ENCODE data around the gene TAF4. TPM values are rescaled to one million over a fixed set of nuclear protein-coding genes. Genes with fewer than 3 reads are reported as not detected.
"Not testable (repeated sequence)": the region's sequence is repeated elsewhere in the genome, so short reads cannot be mapped to it uniquely, and the experiment has no call there.

TAF4 gene
- total RNA-seq, 1 experiment from 2014 or later: 94.9 TPM

- ChIA-PET CTCF (no interaction called here), POLR2A (no interaction called here)
- H3K36me3 ChIP-seq (ENCODE audit: control insufficient read depth, insufficient read depth, low read length): peaks cover 17% of the 10 kb centered on the region
- no TSS peak for BruUV-seq (replicated peaks)
- H3K4me1 ChIP-seq: no peaks in the 10 kb centered on the region
- TF ChIP-seq, protein P1, sequence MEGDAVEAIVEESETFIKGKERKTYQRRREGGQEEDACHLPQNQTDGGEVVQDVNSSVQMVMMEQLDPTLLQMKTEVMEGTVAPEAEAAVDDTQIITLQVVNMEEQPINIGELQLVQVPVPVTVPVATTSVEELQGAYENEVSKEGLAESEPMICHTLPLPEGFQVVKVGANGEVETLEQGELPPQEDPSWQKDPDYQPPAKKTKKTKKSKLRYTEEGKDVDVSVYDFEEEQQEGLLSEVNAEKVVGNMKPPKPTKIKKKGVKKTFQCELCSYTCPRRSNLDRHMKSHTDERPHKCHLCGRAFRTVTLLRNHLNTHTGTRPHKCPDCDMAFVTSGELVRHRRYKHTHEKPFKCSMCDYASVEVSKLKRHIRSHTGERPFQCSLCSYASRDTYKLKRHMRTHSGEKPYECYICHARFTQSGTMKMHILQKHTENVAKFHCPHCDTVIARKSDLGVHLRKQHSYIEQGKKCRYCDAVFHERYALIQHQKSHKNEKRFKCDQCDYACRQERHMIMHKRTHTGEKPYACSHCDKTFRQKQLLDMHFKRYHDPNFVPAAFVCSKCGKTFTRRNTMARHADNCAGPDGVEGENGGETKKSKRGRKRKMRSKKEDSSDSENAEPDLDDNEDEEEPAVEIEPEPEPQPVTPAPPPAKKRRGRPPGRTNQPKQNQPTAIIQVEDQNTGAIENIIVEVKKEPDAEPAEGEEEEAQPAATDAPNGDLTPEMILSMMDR (IDR thresholded peaks at IDR 0.05; ENCODE audit: insufficient read depth in 1 of 2, low read depth in 1 of 2, low read length in 1 of 2, severe bottlenecking in 1 of 2, unreplicated experiment in 1 of 2): no peak
- Mint-ChIP-seq H3K36me3 (ENCODE audit: insufficient read depth, unreplicated experiment) (peaks cover 79% of the 10 kb centered on the region), H3K27ac (ENCODE audit: unreplicated experiment) (no peak overlapping the region), H3K4me1 (ENCODE audit: low read depth, unreplicated experiment) (no peaks in the 10 kb centered on the region), H3K4me3 (ENCODE audit: unreplicated experiment) (no peak overlapping the region), H3K9me3 (ENCODE audit: unreplicated experiment) (no peaks in the 10 kb centered on the region), H3K27me3 (ENCODE audit: insufficient read depth, unreplicated experiment) (no peaks in the 10 kb centered on the region)
- no peaks in the 10 kb centered on the region for H3K27me3 ChIP-seq (replicated peaks; ENCODE audit: control insufficient read depth, insufficient read depth, low read length)
- intact Hi-C loops (cut with micrococcal nuclease; ENCODE audit: unreplicated experiment): no loop called here
- no peak for DNase-seq
- no peaks in the 10 kb centered on the region for H3K9me3 ChIP-seq
- no peak overlapping the region for H3K4me3 ChIP-seq (ENCODE audit: low read depth, low read length)
Measured at GRCh38 chr20:61985096-61985495, 80.6 kb downstream of the TAF4 start.

DNA sequence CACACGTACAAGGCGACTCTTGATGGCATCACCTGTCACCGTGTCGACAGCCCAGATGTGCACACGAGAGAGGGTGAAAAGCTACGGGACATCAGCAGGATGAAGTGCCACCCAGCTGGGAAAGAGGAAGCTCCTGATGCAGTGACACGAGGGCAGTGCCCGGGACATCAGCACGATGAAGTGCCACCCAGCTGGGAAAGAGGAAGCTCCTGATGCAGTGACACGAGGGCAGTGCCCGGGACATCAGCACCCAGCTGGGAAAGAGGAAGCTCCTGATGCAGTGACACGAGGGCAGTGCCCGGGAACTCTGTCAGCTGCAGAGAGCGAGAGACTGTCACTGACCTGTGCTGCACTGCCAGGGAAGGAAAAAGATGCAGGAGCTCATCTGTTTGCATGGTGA is 81.2 kb downstream of the TAF4 start:
- BruUV-seq (replicated peaks); H3K27me3 Mint-ChIP-seq (ENCODE audit: insufficient read depth, unreplicated experiment); POLR2A ChIA-PET: not testable (repeated sequence)

GRCh38 chr20:61983965-61984364 is 81.7 kb downstream of the TAF4 start:
- intact Hi-C loops (cut with micrococcal nuclease; ENCODE audit: unreplicated experiment): no loop called here
- ChIA-PET CTCF (interaction anchor here (0.6 kb wide), 1 partner anchor 17 kb away, joined by 3 read pairs; no protein-coding TSS in a partner anchor), POLR2A (no interaction called here)
- no TSS peak for BruUV-seq (replicated peaks)
- no peaks in the 10 kb centered on the region for H3K4me1 ChIP-seq
- no peaks in the 10 kb centered on the region for H3K4me1 Mint-ChIP-seq (ENCODE audit: low read depth, unreplicated experiment)
- TF ChIP-seq, protein P1 (IDR thresholded peaks at IDR 0.05; ENCODE audit: insufficient read depth in 1 of 2, low read depth in 1 of 2, low read length in 1 of 2, severe bottlenecking in 1 of 2, unreplicated experiment in 1 of 2): no peak
- peaks cover 72% of the 10 kb centered on the region for H3K36me3 Mint-ChIP-seq (ENCODE audit: insufficient read depth, unreplicated experiment)
- H3K4me3 ChIP-seq (ENCODE audit: low read depth, low read length): no peak overlapping the region
- DNase-seq: no peak
- no peak overlapping the region for H3K4me3 Mint-ChIP-seq (ENCODE audit: unreplicated experiment)
- no peaks in the 10 kb centered on the region for H3K9me3 Mint-ChIP-seq (ENCODE audit: unreplicated experiment)
- H3K36me3 ChIP-seq (ENCODE audit: control insufficient read depth, insufficient read depth, low read length): peaks cover 15% of the 10 kb centered on the region
- H3K27ac Mint-ChIP-seq (ENCODE audit: unreplicated experiment): no peak overlapping the region
- no peaks in the 10 kb centered on the region for H3K9me3 ChIP-seq
- no peaks in the 10 kb centered on the region for H3K27me3 ChIP-seq (replicated peaks; ENCODE audit: control insufficient read depth, insufficient read depth, low read length)
- H3K27me3 Mint-ChIP-seq (ENCODE audit: insufficient read depth, unreplicated experiment): no peaks in the 10 kb centered on the region

More for the DNA sequence above, 81.2 kb downstream of the TAF4 start:
- peaks cover 15% of the 10 kb centered on the region for H3K36me3 ChIP-seq (ENCODE audit: control insufficient read depth, insufficient read depth, low read length)
- H3K27ac Mint-ChIP-seq (ENCODE audit: unreplicated experiment); H3K4me3 ChIP-seq (ENCODE audit: low read depth, low read length); DNase-seq; intact Hi-C loops (cut with micrococcal nuclease; ENCODE audit: unreplicated experiment); H3K9me3 Mint-ChIP-seq (ENCODE audit: unreplicated experiment); H3K9me3 ChIP-seq; H3K4me1 ChIP-seq; H3K4me1 Mint-ChIP-seq (ENCODE audit: low read depth, unreplicated experiment); H3K27me3 ChIP-seq (replicated peaks; ENCODE audit: control insufficient read depth, insufficient read depth, low read length); H3K4me3 Mint-ChIP-seq (ENCODE audit: unreplicated experiment): not testable (repeated sequence)
- H3K36me3 Mint-ChIP-seq (ENCODE audit: insufficient read depth, unreplicated experiment): peaks cover 77% of the 10 kb centered on the region
- CTCF ChIA-PET: interaction anchor here (0.6 kb wide), 1 partner anchor 17 kb away, joined by 3 read pairs; no protein-coding TSS in a partner anchor

- H3K9me3 Mint-ChIP-seq (ENCODE audit: unreplicated experiment): no peaks in the 10 kb centered on the region
- H3K4me1 Mint-ChIP-seq (ENCODE audit: low read depth, unreplicated experiment): no peaks in the 10 kb centered on the region
- peaks cover 65% of the 10 kb centered on the region for H3K36me3 Mint-ChIP-seq (ENCODE audit: insufficient read depth, unreplicated experiment)
- intact Hi-C loops (cut with micrococcal nuclease; ENCODE audit: unreplicated experiment): no loop called here
- no peaks in the 10 kb centered on the region for H3K9me3 ChIP-seq
- ChIA-PET CTCF (no interaction called here), POLR2A (no interaction called here)
- H3K36me3 ChIP-seq (ENCODE audit: control insufficient read depth, insufficient read depth, low read length): peaks cover 13% of the 10 kb centered on the region
- no peaks in the 10 kb centered on the region for H3K27me3 ChIP-seq (replicated peaks; ENCODE audit: control insufficient read depth, insufficient read depth, low read length)
- no peaks in the 10 kb centered on the region for H3K27me3 Mint-ChIP-seq (ENCODE audit: insufficient read depth, unreplicated experiment)
- no TSS peak for BruUV-seq (replicated peaks)
- H3K4me3 ChIP-seq (ENCODE audit: low read depth, low read length): no peak overlapping the region
- no peaks in the 10 kb centered on the region for H3K4me1 ChIP-seq
- no peak overlapping the region for H3K4me3 Mint-ChIP-seq (ENCODE audit: unreplicated experiment)
- no peak for DNase-seq
- TF ChIP-seq, protein P1 (IDR thresholded peaks at IDR 0.05; ENCODE audit: insufficient read depth in 1 of 2, low read depth in 1 of 2, low read length in 1 of 2, severe bottlenecking in 1 of 2, unreplicated experiment in 1 of 2): no peak
- no peak overlapping the region for H3K27ac Mint-ChIP-seq (ENCODE audit: unreplicated experiment)
Measured at GRCh38 chr20:61982951-61983315, 82.7 kb downstream of the TAF4 start.
